Measurements from ENCODE around the gene SMYD3.
"Not testable (repeated sequence)": the region's sequence is repeated elsewhere in the genome, so short reads cannot be mapped to it uniquely, and the experiment has no call there.

The SMYD3 gene

GRCh38 chr1:245952383-245953026 lies 554.6 kb downstream of the SMYD3 start:
- H3K4me3 ChIP-seq (replicated peaks; ENCODE audit: low read depth, low read length) = no peak overlapping the region
- H3K36me3 ChIP-seq (ENCODE audit: control insufficient read depth, insufficient read depth, low read length) = no peaks in the 10 kb centered on the region
- H3K27me3 ChIP-seq (replicated peaks; ENCODE audit: control insufficient read depth, insufficient read depth, low read length) = no peaks in the 10 kb centered on the region
- TF ChIP-seq CTCF (IDR thresholded peaks at IDR 0.05; ENCODE audit: insufficient read depth, low read length, poor library complexity, severe bottlenecking) = no peak
- no peak for DNase-seq (ENCODE audit: extremely low read depth, insufficient read length)

- TF ChIP-seq CTCF (IDR thresholded peaks at IDR 0.05; ENCODE audit: insufficient read depth, low read length, poor library complexity, severe bottlenecking) = no peak
- DNase-seq (ENCODE audit: extremely low read depth, insufficient read length) = no peak
- Histone ChIP-seq H3K4me3 (replicated peaks; ENCODE audit: low read depth, low read length) (no peak overlapping the region), H3K36me3 (ENCODE audit: control insufficient read depth, insufficient read depth, low read length) (no peaks in the 10 kb centered on the region), H3K27me3 (replicated peaks; ENCODE audit: control insufficient read depth, insufficient read depth, low read length) (no peaks in the 10 kb centered on the region)
These were observed 558.3 kb downstream of the SMYD3 start for GRCh38 chr1:245948786-245949185.

- DNase-seq (ENCODE audit: extremely low read depth, insufficient read length) = no peak
- no peaks in the 10 kb centered on the region for H3K27me3 ChIP-seq (replicated peaks; ENCODE audit: control insufficient read depth, insufficient read depth, low read length)
- no peak overlapping the region for H3K4me3 ChIP-seq (replicated peaks; ENCODE audit: low read depth, low read length)
- H3K36me3 ChIP-seq (ENCODE audit: control insufficient read depth, insufficient read depth, low read length) = no peaks in the 10 kb centered on the region
- no peak for TF ChIP-seq CTCF (IDR thresholded peaks at IDR 0.05; ENCODE audit: insufficient read depth, low read length, poor library complexity, severe bottlenecking)
These were observed 560.2 kb downstream of the SMYD3 start for GRCh38 chr1:245946905-245947304.

- not testable (repeated sequence) for H3K4me3 ChIP-seq (replicated peaks; ENCODE audit: low read depth, low read length); H3K36me3 ChIP-seq (ENCODE audit: control insufficient read depth, insufficient read depth, low read length); DNase-seq (ENCODE audit: extremely low read depth, insufficient read length); H3K27me3 ChIP-seq (replicated peaks; ENCODE audit: control insufficient read depth, insufficient read depth, low read length)
These were observed 561.9 kb downstream of the SMYD3 start for GRCh38 chr1:245945136-245945535.

- H3K27me3 ChIP-seq (replicated peaks; ENCODE audit: control insufficient read depth, insufficient read depth, low read length) = no peaks in the 10 kb centered on the region
- no peak for DNase-seq (ENCODE audit: extremely low read depth, insufficient read length)
- H3K36me3 ChIP-seq (ENCODE audit: control insufficient read depth, insufficient read depth, low read length) = no peaks in the 10 kb centered on the region
- no peak overlapping the region for H3K4me3 ChIP-seq (replicated peaks; ENCODE audit: low read depth, low read length)
- no peak for TF ChIP-seq CTCF (IDR thresholded peaks at IDR 0.05; ENCODE audit: insufficient read depth, low read length, poor library complexity, severe bottlenecking)
These were observed 564.2 kb downstream of the SMYD3 start for GRCh38 chr1:245942856-245943255.

- not testable (repeated sequence) for DNase-seq (ENCODE audit: extremely low read depth, insufficient read length); H3K4me3 ChIP-seq (replicated peaks; ENCODE audit: low read depth, low read length); H3K27me3 ChIP-seq (replicated peaks; ENCODE audit: control insufficient read depth, insufficient read depth, low read length); H3K36me3 ChIP-seq (ENCODE audit: control insufficient read depth, insufficient read depth, low read length)
These were observed 565.3 kb downstream of the SMYD3 start for GRCh38 chr1:245941771-245942170.

- no peak for DNase-seq (ENCODE audit: extremely low read depth, insufficient read length)
- H3K36me3 ChIP-seq (ENCODE audit: control insufficient read depth, insufficient read depth, low read length) = no peaks in the 10 kb centered on the region
- no peak overlapping the region for H3K4me3 ChIP-seq (replicated peaks; ENCODE audit: low read depth, low read length)
- TF ChIP-seq CTCF (IDR thresholded peaks at IDR 0.05; ENCODE audit: insufficient read depth, low read length, poor library complexity, severe bottlenecking) = no peak
- no peaks in the 10 kb centered on the region for H3K27me3 ChIP-seq (replicated peaks; ENCODE audit: control insufficient read depth, insufficient read depth, low read length)
These were observed 567.2 kb downstream of the SMYD3 start for GRCh38 chr1:245939756-245940345.

All from GM06990 (cell line).